GM21723 (cell line): ENCODE measurements around the gene DIP2C.
"Not testable (repeated sequence)": the region's sequence is repeated elsewhere in the genome, so short reads cannot be mapped to it uniquely, and the experiment has no call there.

Source experiments
- ATAC-seq: cut with Tn5 transposase; IDR thresholded peaks from one replicate; pipeline ENCODE4 v1.9.1; 2021; ENCODE audit warnings: mild to moderate bottlenecking, moderate library complexity; ENCODE audit not compliant: unreplicated experiment

Gene DIP2C

DNA sequence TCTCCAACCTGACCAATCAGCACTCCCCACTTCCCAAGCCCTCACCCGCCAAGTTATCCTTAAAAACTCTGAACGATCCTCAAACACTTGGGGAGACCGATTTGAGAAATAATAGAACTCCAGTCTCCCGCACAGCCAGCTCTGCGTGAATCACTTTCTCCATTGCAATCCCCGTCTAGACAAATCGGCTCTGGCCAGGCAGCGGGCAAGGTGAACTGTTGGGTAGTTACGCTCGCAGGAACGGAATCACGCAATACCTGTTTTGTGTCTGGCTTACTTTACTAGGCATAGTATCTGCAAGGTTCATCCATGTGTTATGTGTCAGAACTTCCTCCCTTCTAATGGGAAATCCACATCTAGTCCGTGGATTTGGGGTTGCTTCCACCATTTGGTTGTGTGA is 282.5 kb downstream of the DIP2C start:
- no peak for ATAC-seq

DNA sequence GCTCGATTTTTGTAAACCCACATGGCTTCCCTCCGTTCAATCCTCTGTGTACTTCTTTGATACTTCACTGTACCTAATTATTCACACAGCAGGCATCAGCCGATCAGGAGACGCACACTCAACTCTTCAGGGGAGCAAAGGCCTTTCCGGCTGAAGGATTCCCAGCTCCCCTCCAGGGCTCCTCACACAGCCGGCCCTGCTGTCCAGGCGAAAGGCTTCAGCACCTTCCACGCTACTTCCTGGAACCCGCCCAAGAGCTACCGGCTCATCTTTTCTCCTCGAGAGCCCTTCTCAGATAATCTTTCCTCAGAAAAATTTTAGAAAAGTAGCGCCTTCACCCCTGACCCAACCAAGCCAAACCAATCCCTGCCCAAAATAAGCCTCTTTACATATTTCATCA is 283.8 kb downstream of the DIP2C start:
- no peak for ATAC-seq

DNA sequence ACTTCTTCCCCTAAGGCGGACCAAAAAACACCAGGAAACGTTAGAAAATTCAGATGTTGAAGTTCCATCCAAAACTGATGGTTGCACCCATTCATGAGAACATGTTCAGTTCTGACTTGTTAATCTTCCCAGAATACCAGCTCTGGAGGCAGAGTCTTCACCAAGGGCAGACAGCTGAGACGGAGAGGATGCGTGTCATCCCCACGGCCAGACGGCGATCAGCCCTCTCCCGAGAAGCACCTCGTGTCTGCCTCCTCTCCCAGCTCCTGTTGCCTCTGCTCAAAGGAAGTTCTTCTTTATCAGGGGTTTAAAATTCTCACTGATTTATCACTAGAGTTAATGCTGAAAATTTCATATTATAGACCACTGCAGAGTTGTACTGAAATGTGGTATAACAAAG is 284.5 kb downstream of the DIP2C start:
- ATAC-seq = no peak

DNA sequence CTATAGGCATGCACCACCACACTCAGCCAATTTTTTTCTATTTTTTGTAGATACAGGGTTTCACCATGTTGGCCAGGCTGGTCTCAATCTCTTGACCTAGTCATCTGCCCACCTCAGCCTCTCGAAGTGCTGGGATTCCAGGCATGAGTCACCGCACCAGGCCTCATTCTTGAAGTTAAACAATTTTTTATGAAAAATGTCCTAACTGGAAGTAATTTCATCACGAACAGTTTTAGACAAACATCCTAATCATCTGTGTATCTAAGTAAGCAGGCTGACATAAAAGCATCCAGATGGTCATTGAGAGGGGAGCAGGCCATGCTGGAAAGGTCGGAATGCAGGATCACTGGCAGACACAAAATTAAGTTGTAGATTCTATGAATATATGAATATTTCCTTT is 285.1 kb downstream of the DIP2C start:
- no peak for ATAC-seq

DNA sequence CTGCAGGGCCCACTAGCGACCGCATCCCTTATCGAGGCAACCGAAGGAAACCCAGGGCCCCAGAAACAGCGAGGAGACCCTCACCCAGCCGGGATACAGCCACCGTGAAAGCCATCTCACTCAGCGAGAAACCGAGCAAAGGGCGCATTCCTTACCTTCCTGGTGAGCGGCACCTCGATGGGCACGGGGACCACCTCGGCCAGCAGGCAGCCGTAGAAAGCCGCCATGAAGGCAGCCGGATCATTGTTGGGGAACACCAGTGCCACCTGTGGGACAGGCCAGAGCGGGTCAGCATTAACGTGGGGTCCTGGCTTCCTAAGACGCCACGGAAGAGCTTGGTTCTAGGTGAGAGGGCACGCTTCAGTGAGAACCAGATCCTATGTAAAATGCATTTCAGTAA is 290.5 kb downstream of the DIP2C start:
- no peak for ATAC-seq

DNA sequence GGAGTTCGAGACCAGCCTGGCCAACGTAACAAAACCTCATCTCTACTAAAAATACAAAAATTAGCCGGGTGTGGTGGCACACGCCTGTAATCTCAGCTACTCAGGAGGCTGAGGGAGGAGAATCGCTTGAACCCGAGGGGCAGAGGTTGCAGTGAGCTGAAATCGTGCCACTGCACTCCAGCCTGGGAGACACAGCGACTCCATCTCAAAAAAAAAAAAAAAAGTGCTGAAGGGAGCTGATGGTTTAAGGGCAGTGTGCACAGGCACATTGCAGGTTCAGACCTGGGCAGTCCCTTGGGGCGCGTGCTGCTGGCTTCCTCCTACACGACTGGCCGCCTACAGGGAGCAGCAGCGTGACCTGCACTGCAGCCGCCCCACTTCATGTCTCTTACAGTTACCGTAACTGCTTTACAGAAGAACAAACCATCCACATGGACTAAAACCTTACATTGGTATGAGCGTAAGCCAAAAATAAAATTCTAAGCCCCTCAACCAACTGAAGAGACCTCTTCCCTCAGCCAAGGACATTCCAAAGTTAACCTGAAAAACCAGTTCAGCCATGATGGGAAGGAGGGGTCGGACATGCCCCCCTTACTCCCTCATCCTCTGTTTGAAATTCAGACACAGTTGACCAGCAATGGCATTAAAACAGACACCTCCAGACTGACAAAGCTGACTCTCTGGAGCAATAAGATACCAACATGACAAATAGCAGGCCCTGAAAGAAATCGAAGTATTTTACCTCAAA is 292.0 kb downstream of the DIP2C start:
- ATAC-seq = no peak

DNA sequence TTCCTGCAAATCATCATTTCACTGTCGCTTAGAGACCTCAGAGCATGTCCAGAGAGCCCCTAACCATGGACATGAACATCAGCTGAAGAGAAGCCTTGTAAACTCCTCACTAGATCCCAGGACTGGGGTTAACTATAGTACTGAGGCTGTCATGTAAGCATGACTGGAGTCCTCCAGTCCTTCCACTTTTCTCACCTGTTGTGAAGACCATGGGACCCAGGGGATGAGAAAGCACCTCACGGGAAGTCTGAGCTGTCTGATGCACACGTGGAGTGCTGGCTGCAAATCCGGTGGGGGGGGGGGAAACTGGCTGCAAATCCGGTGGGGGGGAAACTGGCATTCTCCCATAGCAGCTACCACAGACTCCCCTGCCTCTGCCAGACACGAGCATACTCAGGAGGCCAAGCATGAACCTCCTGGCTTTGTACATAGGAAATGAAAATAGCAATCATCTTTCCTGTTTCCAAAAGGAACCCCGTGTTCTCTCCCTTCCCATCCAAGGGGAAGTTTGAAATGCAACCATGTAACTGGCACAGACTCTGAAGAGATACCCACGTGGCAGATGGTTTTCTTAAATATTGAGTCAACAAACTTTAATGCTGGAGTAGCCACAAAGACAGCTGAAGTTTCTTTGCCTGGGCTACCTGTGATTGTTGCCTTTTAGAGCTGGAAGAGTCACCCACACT is 292.8 kb downstream of the DIP2C start:
- no peak for ATAC-seq

DNA sequence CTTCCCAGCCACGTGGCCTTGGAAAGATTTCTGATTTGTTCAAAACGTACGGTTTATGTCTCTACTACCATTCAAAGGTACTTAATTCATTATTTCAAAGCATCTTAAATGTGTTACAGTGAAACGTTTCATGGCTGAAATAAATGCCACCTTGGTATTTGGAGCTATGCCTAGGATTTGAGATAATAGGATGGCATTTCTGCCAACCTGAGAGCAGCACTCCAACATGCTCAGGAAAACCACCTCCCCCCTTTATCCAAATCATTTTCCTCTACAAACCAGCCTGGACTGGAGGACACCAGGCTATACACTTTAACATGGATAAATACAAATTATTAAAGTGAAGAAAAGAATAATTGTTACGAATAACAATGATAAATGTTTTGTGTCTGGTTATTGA is 293.4 kb downstream of the DIP2C start:
- ATAC-seq = no peak

DNA sequence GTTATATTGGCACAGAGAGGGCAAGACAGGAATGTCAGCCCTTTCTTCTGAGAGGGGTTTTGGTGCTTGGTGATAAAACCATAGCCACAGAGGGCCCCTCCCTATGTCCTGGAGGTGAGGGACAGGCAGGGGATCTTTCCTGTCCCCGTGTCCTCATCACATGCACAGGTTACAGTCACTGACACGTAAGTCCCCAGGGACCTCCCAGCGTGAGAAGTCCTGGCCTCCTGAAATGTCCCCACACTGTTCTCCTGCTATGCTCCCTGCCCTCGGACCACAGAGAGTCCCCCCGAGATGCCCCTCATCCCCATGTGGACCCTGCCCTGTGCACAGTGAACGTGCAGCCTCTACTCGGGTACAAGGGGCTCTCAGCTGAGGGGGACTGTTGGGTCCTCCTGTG is 293.8 kb downstream of the DIP2C start:
- ATAC-seq = no peak

DNA sequence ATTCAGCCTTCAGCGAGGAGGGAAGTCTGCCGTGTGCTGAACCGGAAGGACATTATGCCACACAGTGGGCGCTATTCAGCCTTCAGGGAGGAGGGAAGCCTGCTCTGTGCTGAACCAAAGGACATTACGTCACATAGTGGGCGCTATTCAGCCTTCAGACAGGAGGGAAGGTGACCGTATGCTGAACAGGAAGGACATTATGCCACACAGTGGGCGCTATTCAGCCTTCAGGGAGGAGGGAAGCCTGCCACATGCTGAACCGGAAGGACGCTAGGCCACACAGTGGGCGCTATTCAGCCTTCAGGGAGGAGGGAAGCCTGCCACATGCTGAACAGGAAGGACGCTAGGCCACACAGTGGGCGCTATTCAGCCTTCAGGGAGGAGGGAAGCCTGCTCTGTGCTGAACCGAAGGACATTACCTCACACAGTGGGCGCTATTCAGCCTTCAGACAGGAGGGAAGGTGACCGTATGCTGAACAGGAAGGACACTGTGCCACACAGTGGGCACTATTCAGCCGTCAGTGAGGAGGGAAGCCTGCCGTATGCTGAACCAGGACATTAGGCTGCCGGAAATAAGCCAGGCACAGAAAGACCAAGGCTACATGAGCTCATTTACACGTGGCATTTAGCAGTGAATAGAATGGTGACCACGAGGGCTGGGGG is 294.9 kb downstream of the DIP2C start:
- not testable (repeated sequence) for ATAC-seq

DNA sequence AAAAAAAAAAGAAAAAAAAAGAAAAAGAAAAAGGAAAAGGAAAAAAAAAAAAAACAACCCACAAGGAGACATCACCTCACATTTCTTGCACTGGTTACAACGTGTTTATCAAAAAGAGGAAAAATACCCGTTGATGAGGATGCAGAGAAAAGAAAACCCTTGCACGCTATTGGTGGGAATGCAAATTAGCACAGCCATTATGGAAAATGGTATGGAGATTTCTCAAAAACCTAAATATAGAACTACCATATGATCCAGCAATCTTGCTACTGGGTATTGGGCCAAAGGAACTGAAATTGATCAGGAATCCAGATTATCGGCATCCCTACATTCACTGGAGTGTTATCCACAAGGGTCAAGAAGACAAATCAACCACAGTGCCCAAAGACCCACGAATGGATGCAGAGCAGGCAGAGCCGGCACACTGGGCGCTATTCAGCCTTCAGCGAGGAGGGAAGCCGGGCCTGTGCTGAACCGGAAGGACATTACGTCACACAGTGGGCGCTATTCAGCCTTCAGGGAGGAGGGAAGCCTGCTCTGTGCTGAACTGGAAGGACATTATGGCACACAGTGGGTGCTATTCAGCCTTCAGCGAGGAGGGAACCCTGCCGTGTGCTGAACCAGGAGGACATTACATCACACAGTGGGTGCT is 295.6 kb downstream of the DIP2C start:
- no peak for ATAC-seq

DNA sequence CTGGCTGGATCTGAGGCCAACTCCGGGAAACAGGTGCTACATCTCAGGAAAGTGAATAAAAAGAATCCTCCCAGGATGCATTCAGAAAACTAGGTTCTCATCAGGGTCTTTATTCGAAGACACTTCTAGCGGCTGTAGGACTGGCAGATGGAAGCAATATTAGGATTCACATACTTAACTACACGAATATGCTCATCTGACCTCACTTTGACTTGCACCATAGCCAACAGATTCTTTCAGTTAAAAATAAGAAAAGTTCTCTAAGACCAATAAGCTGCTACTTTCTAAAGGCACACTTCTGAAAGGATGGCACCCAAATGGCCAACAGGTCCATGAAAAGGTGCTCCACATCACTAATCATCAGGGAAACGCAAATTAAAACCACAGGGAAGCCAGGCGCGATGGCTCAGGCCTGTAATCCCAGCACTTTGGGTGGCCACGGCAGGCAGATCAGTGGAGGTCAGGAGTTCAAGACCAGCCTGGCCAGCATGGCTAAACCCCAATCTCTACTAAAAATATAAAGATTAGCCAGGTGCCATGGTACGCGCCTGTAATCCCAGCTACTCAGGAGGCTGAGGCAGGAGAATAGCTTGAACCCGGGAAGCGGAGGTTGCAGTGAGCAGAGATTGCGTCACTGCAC is 296.2 kb downstream of the DIP2C start:
- ATAC-seq = no peak

DNA sequence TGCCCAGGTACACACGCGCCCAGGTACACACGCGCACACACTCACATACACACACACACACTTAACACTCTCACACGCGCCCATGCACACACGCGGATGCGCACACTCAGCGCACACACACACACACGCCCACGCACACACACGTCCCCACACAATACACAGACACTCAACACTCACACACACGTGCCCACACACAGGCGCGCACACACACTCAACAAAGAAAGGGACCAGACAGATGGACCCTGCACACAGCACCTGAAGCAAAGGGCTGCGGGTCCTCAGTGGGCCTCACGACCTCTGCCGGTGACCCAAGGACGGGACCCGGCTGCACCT is 296.8 kb downstream of the DIP2C start:
- no peak for ATAC-seq

DNA sequence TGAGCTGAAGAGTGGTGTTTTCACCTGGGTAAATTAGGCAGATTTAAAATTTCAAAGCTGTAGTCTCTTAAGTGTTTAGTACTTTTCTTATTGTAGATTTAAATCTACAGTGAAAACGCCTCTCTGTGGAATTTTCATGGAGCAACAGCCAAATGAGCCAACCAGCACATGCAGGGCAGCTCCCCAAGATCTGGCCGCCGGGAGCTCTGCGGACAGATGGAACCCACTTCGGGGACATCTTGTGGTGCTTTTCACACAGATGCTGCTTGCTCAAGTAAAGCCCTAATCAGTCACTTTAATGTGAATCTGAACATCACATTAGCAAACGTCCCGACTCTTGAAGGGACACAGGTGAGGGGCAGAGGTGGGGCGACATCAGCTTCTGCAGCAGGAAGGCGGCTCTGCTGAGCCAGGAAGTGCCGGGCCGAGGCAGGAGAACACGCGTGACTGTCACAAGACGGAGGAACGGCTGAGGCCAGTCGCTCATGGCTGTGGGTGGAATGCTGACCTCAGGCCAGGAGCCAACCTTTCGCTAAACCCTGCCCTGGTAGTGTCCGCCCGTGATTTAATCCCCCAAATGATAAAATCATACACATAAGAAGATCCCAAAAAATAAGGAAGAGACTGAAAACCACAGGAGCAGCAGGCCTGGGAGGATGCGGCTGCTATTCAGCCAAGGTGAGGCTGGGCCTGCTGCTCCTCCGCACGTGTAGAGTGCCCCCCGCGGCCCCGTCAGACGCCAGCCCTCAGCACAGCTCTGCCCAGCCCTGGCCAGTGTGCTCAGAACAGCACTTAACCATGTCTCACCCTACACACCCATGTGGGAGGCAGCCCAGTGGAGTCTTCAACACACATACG is 297.4 kb downstream of the DIP2C start:
- ATAC-seq = no peak

DNA sequence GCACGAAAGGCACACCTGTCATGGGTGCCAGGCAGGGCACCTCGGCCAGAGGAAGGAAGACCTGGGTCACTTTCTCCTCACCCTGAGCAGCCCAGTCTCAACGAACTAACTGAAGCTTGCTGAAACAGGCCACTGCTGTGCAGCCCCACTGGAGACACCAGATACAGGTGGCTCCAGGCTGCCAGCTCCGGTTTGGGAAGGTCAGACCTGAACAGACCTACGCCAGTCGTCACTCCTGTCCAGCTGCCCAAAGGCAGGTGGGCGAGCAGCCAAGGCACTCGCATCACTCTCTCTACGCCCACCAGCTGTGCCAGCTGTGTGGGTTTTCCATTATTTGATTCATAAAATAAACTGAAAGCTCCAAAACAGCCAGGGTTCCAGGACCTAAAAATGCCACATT is 298.2 kb downstream of the DIP2C start:
- no peak for ATAC-seq

DNA sequence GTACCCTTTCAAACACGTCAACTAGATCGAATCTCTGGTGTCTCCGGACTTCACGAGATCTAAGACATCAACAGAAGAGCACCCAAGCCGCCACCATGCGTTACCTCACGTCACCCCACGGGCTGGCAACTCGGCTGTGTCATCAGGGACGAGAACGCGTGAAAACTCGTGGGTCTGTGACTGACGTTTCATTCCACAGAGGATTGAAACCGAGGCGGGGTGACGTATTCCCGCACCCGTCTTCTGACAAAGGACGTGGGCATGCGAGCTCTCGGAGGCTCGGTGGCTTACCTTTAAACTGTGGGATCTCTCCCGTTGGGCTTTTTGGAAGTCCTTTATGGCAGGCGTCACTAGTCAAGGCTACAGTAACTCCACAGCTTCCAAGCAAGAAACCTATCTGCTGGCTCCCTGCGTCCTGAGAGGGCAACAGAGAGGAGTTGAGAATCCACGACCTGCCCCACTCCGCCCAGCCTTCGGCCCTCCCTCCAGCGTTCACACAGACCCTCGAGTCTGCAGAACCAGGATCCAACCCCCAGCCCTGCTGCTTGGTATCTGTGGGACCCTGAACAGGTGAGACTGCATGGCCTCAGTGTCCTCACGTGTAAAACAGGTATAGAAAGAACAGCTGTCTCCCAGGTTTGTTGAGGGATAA is 298.9 kb downstream of the DIP2C start:
- no peak for ATAC-seq

DNA sequence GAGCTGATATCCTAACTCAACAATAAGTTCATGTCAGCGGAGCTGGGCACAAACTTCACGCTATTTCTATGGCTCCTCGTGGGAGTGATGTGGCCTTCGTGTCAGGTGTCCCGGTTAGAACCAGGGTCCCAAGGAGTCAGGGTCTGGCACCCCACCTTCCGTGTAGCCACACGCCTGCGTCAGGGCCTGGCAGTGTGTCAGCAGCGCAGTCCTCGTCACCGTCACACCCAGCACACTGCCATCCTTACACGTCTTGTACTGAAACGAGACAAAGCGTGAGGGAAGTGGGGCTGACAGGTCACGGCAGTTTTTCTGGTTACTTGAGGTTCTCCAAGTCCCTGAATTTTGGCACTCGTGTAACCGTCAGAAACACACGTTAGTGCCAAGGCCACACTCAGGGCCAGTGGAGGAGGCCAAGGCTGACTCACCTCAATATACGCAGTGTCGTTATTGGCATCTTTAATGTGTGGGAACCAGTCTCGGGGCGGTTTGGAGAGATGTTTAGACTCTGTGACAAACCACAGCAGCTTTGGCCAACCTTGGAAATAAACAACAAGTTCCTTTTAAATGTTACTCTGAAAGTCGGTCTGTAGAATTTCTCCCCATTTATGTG is 299.5 kb downstream of the DIP2C start:
- no peak for ATAC-seq

DNA sequence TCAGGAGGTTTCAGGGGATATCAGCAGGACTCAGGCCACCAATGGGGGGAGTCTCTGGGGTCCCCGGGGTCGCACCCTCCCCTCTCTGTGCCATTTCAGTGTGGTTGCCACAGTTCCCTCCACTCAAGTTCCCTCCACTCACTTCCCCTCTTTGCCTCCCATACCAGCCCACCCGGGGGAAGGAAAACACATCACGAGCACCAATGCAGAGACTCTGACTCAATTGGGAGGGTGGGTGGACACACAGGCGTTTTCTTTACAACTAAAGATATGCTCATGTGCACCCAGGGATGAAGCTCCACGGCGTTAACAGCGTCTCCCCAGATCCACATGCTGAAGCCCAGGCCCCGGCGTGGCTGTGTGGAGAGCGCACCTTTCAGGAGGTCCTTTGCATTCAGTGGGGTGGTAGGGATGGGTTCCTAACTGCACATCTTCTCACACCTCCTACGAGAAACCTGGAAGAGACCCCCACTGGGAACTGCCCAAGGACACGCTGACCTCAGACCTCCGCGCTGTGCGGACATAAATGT is 300.1 kb downstream of the DIP2C start:
- ATAC-seq = no peak

DNA sequence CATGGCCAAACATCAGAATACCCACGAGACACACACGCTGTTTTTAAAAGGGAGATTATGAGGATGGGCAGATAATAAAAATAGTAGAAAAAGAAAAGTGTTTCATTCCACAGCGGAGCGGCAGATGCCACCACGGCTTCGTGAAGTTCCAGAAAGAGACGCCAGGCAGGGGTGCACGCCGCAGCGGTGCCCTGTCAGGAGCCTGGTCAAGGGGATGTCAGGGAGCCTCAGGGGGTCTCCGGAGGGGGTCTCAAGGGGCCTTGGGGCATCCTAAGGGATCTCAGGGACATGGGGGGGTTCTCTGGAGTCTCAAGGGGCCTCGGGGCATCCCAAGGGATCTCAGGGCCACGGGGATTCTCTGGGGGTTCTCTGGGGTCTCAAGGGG is 300.8 kb downstream of the DIP2C start:
- ATAC-seq = no peak
